ENCODE results near the gene PRKCSH.

- no peak for TF ChIP-seq POLR2A (IDR thresholded peaks at IDR 0.05)
- peak in 4 of 5 experiments; percentile 46 to 58 (median 50) for TF ChIP-seq CTCF (IDR thresholded peaks at IDR 0.05 in 4 of 5, conservative IDR thresholded peaks at IDR 0.05 in 1 of 5)
These were observed 61.1 kb downstream of the PRKCSH start for GRCh38 chr19:11496391-11497163.

Measured in gastrocnemius medialis (tissue), 4 donors.